C4-2B (cell line): ENCODE results near the gene CMTM2.
"Not testable (repeated sequence)": the region's sequence is repeated elsewhere in the genome, so short reads cannot be mapped to it uniquely, and the experiment has no call there.

Experiments used
- ZFX ChIP-seq: fragments of 450-650 bp; IDR thresholded peaks from 2 replicates; pipeline ENCODE4 v1.6.1; 2017
- TF ChIP-seq, protein P1 (sequence below): fragments of 450-650 bp; conservative IDR thresholded peaks from 2 replicates; pipeline ENCODE4 v1.5.1; 2017; ENCODE audit warnings: mild to moderate bottlenecking

DNA sequence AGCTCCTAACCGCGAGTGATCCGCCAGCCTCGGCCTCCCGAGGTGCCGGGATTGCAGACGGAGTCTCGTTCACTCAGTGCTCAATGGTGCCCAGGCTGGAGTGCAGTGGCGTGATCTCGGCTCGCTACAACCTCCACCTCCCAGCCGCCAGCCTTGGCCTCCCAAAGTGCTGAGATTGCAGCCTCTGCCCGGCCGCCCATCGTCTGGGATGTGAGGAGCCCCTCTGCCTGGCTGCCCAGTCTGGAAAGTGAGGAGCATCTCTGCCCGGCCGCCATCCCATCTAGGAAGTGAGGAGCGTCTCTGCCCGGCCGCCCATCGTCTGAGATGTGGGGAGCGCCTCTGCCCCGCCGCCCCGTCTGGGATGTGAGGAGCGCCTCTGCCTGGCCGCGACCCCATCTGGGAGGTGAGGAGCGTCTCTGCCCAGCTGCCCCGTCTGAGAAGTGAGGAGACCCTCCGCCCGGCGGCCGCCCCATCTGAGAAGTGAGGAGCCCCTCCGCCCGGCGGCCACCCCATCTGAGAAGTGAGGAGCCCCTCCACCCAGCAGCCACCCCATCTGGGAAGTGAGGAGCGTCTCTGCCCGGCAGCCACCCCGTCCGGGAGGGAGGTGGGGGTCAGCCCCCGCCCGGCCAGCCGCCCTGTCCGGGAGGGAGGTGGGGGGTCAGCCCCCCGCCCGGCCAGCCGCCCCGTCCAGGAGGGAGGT is 51.4 kb downstream of the CMTM2 start:
- TF ChIP-seq, protein P1, sequence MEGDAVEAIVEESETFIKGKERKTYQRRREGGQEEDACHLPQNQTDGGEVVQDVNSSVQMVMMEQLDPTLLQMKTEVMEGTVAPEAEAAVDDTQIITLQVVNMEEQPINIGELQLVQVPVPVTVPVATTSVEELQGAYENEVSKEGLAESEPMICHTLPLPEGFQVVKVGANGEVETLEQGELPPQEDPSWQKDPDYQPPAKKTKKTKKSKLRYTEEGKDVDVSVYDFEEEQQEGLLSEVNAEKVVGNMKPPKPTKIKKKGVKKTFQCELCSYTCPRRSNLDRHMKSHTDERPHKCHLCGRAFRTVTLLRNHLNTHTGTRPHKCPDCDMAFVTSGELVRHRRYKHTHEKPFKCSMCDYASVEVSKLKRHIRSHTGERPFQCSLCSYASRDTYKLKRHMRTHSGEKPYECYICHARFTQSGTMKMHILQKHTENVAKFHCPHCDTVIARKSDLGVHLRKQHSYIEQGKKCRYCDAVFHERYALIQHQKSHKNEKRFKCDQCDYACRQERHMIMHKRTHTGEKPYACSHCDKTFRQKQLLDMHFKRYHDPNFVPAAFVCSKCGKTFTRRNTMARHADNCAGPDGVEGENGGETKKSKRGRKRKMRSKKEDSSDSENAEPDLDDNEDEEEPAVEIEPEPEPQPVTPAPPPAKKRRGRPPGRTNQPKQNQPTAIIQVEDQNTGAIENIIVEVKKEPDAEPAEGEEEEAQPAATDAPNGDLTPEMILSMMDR: not testable (repeated sequence)
- TF ChIP-seq ZFX: not testable (repeated sequence)
